Common myeloid progenitor, CD34-positive (primary cell): ENCODE data around the gene ADARB1.
"Not testable (repeated sequence)": the region's sequence is repeated elsewhere in the genome, so short reads cannot be mapped to it uniquely, and the experiment has no call there.

Experiments
- CTCF ChIA-PET: fragments of 350-600 bp; sonication (Branson Sonifier 250); formaldehyde crosslinking; loops from one replicate; lab custom pipeline; 2021; ENCODE audit warnings: antibody characterized with exemption; lab: Charles Lee
- POLR2A ChIA-PET: fragments of 350-600 bp; sonication (Branson Sonifier 250); formaldehyde crosslinking; loops from one replicate; lab custom pipeline; 2021; ENCODE audit warnings: antibody characterized with exemption; lab: Charles Lee
- DNase-seq, 3 donors: peaks; one replicate each; pipeline versions ENCODE4 v3.0.0 to v3.0.0-alpha.2; 2013
- H3K27ac ChIP-seq, 2 experiments: 1 replicate in 1 of 2; 2 replicates in 1 of 2; pipeline ENCODE4 v1.7.0; 2013; ENCODE audit warnings: inconsistent platforms in 2 of 2, low read length in 2 of 2, mild to moderate bottlenecking in 2 of 2, low read depth in 1 of 2, moderate library complexity in 1 of 2; ENCODE audit not compliant: severe bottlenecking in 2 of 2, insufficient read depth in 1 of 2, poor library complexity in 1 of 2
- H3K27me3 ChIP-seq, 5 experiments: replicated peaks in 2 of 5; 1 replicate in 3 of 5; 2 replicates in 2 of 5; pipeline versions ENCODE4 v1.6.1 to v1.7.0; 2013; ENCODE audit warnings: low read length in 4 of 5, mild to moderate bottlenecking in 2 of 5, moderate library complexity in 2 of 5, inconsistent platforms in 1 of 5; ENCODE audit not compliant: insufficient read depth in 5 of 5, control insufficient read depth in 4 of 5
- H3K36me3 ChIP-seq, 4 experiments: 1 replicate in 2 of 4; 2 replicates in 2 of 4; pipeline versions ENCODE4 v1.6.1 to v1.7.0; 2013; ENCODE audit warnings: low read length in 3 of 4, control low read depth in 1 of 4, mild to moderate bottlenecking in 1 of 4; ENCODE audit not compliant: control insufficient read depth in 4 of 4, insufficient read depth in 4 of 4
- H3K4me1 ChIP-seq, 4 experiments: 1 replicate in 3 of 4; 2 replicates in 1 of 4; pipeline versions ENCODE4 v1.6.1 to v1.7.1; 2013; ENCODE audit warnings: low read length in 3 of 4, mild to moderate bottlenecking in 3 of 4, control low read depth in 1 of 4, inconsistent platforms in 1 of 4, moderate library complexity in 1 of 4; ENCODE audit not compliant: control insufficient read depth in 4 of 4, insufficient read depth in 4 of 4; ENCODE audit errors: control extremely low read depth in 1 of 4
- H3K4me3 ChIP-seq, 7 experiments: 1 replicate in 4 of 7; 2 replicates in 3 of 7; pipeline versions ENCODE4 v1.5.1 to v1.7.0; 2013; ENCODE audit warnings: mild to moderate bottlenecking in 7 of 7, low read length in 6 of 7, moderate library complexity in 6 of 7, inconsistent platforms in 2 of 7, low read depth in 2 of 7, control low read depth in 1 of 7; ENCODE audit not compliant: insufficient read depth in 4 of 7, control insufficient read depth in 1 of 7; ENCODE audit errors: extremely low read depth in 1 of 7
- H3K9me3 ChIP-seq, 5 experiments: 1 replicate in 4 of 5; 2 replicates in 1 of 5; pipeline versions ENCODE4 v1.6.1 to v1.7.1; 2013; ENCODE audit warnings: low read length in 4 of 5, mild to moderate bottlenecking in 2 of 5, inconsistent platforms in 1 of 5, low read depth in 1 of 5, moderate library complexity in 1 of 5; ENCODE audit not compliant: control insufficient read depth in 4 of 5, insufficient read depth in 2 of 5; ENCODE audit errors: control extremely low read depth in 1 of 5
- WGBS: methylation state at CpG from one replicate; pipeline ENCODE4 v1.1.5; 2013; ENCODE audit not compliant: insufficient coverage; 5-methylcytosine and 5-hydroxymethylcytosine counted together

Gene ADARB1

DNA sequence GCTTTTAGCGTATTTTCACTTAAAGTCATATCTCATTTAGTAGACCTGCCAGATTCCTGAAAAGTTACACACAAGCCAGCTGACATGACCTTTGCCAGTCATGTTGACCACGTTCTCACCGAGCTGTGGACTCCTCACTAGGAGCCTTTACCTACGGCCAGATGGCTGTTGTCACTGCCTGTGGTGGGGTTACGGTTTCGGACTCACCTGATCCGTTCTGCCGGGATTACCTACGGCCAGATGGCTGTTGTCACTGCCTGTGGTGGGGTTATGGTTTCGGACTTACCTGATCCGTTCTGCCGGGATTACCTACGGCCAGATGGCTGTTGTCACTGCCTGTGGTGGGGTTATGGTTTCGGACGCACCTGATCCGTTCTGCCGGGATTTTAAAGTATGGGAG is 71.5 kb downstream of the ADARB1 start:
- H3K4me3 ChIP-seq, DNase-seq, H3K36me3 ChIP-seq, H3K27me3 ChIP-seq, H3K27ac ChIP-seq, H3K9me3 ChIP-seq, H3K4me1 ChIP-seq, POLR2A ChIA-PET: not testable (repeated sequence)
- CTCF ChIA-PET: interaction anchor here (1.0 kb wide), 2 partner anchors 9 to 20 kb away, joined by 3 to 4 read pairs; no protein-coding TSS in a partner anchor
- 97% methylated on average over 7 of the region's 17 CpGs for WGBS

DNA sequence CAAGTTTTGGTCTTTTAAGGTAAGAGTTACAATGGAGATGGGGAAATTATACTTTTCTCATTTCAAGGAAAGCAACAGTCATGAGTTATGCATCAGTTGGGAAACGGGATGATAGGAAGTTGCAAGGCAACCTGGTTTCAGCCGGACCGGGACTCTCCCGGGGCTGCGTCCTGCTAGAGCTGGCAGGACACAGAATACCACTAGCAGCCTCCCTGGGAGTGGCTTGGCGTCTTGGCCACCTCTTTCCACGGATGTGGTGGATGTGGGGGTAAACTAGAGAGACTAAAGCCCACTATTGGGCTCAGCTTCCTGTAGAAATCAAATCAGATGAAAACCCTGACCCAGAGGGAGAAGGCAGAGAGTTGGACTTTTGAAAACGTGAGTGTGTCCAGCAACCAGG is 71.9 kb downstream of the ADARB1 start:
- POLR2A ChIA-PET: no interaction called here
- CTCF ChIA-PET: interaction anchor here (0.6 to 9.4 kb wide), 4 partner anchors 7 to 1076 kb away, joined by 3 to 119 read pairs (median 4); no protein-coding TSS in a partner anchor
- 94% methylated on average over 5 of the region's 8 CpGs for WGBS

DNA sequence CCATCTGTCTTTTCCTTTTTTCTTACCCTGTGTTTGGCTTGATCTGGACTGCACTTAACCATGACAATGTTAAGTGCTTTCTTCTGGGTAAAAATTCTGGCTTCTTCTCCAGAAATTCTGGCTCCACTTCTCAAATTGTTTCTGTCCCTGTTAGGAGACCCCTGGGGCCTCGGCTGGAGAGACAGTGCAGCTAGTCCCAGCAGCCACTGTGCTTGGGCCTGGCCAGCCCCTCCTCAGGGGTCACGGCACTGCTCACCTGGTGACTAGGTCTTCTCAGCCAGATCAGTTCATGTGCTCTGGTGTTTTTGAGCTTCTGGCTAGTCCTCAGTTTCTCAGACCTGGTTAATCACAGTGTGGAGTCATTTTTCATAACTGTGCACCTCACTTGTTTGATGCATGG is 72.4 kb downstream of the ADARB1 start:
- H3K27ac ChIP-seq: no peak overlapping the region
- no peaks in the 10 kb centered on the region for H3K36me3 ChIP-seq
- no peaks in the 10 kb centered on the region for H3K27me3 ChIP-seq
- H3K4me1 ChIP-seq: peaks cover 0 to 7% (median 5%) of the 10 kb centered on the region in 4 experiments
- DNase-seq: no peak
- H3K4me3 ChIP-seq: no peak overlapping the region
- WGBS: 92% methylated on average over 2 of the region's 2 CpGs
- POLR2A ChIA-PET: no interaction called here
- CTCF ChIA-PET: interaction anchor here (0.6 to 9.4 kb wide), 5 partner anchors 8 to 1075 kb away, joined by 3 to 119 read pairs (median 3); no protein-coding TSS in a partner anchor
- H3K9me3 ChIP-seq: no peaks in the 10 kb centered on the region

More for the DNA sequence above, 71.9 kb downstream of the ADARB1 start:
- H3K4me3 ChIP-seq: no peak overlapping the region
- H3K27ac ChIP-seq: no peak overlapping the region
- peaks cover 0 to 2% (median under 1%) of the 10 kb centered on the region in 4 experiments for H3K4me1 ChIP-seq
- no peaks in the 10 kb centered on the region for H3K27me3 ChIP-seq
- no peak for DNase-seq
- H3K36me3 ChIP-seq: no peaks in the 10 kb centered on the region
- H3K9me3 ChIP-seq: no peaks in the 10 kb centered on the region

DNA sequence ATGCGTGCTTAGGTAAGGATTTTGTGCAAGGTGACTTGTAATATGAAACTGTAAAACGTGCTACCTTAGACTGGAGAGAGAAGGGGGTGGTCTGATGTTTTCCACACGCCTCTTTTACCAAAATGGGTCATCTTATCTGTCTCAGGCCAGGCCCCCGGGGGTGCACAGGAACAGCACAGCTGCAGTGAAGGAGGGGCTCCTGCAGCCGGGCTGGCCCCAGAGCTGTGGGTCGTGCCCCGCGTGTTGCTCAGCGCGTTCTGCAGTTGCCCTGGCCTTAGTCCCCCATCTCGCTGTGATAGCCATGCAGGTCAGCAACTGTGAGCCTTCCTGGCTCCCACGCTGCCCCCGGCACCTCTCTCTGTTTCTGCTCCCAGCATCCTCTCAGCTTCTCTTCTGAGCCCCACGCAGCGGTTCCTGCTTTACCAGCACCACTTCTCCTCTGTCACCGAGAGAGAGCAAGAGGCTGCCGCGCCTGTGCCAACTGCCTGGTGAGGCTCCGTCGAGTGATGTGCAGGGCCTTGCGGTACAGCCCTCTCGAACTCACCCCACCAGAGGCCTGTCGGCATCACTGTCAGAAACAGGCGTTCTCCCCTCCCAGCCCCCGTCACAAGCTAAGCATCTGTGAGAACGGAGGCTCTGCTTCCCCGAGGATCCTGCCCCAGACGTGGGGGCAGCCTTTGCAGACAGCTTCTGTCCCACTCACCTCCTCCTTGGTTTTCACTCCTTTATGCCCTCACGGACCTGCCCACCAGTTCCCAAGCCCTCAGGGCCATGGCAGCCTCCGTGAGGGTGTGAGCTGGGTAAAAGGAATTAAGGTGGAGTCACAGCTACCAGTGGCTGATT is 73.3 kb downstream of the ADARB1 start:
- POLR2A ChIA-PET: no interaction called here
- Histone ChIP-seq H3K4me3 (no peak overlapping the region), H3K27me3 (no peaks in the 10 kb centered on the region), H3K4me1 (peaks cover 0 to 15% (median 10%) of the 10 kb centered on the region in 4 experiments), H3K36me3 (no peaks in the 10 kb centered on the region), H3K27ac (no peak overlapping the region), H3K9me3 (no peaks in the 10 kb centered on the region)
- no peak for DNase-seq
- CTCF ChIA-PET: interaction anchor here (0.6 to 9.4 kb wide), 4 partner anchors 9 to 203 kb away, joined by 3 to 119 read pairs (median 4); no protein-coding TSS in a partner anchor
- 92% methylated on average over 28 of the region's 30 CpGs for WGBS

DNA sequence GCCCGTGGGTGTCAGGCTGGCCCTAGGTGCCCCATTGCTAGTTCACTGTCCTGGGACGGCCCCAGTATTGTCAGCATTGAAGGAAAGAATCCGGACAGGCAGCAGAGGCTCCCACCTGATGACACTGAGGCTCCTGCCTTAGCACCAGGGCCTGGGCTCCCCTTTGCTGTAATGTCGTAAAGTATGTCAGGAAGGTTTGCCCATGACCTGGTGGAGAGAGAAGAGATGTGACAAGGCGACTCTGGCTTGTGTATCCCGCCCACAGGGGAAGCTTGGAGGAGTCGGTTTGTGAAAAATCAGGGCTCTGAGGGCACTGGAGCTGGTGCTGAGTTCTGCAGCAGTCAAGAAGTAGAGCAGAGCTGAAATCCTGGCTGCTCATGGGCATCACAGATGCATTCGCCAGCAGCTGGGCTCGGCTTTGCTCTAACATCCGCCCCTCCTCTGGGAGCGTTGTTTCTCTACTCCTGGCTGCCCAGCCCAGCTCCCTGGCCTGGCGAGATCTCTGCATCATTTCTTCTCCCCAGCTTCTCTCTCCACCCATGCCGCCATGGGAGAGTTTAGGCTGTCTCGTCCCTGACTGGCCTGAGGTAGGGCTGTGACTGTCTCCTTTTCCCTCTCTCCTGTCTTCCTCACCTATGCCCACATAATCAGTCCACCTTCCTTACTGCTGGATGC is 74.1 kb downstream of the ADARB1 start:
- no peak overlapping the region for H3K27ac ChIP-seq
- H3K27me3 ChIP-seq: no peaks in the 10 kb centered on the region
- H3K4me3 ChIP-seq: no peak overlapping the region
- WGBS: 96% methylated on average over 11 of the region's 14 CpGs
- POLR2A ChIA-PET: no interaction called here
- DNase-seq: no peak
- H3K4me1 ChIP-seq: peaks cover 4 to 22% (median 16%) of the 10 kb centered on the region in 4 experiments
- no peaks in the 10 kb centered on the region for H3K9me3 ChIP-seq
- H3K36me3 ChIP-seq: no peaks in the 10 kb centered on the region
- CTCF ChIA-PET: interaction anchor here (1.7 to 9.4 kb wide), 2 partner anchors 9 to 26 kb away, joined by 3 to 119 read pairs; no protein-coding TSS in a partner anchor

DNA sequence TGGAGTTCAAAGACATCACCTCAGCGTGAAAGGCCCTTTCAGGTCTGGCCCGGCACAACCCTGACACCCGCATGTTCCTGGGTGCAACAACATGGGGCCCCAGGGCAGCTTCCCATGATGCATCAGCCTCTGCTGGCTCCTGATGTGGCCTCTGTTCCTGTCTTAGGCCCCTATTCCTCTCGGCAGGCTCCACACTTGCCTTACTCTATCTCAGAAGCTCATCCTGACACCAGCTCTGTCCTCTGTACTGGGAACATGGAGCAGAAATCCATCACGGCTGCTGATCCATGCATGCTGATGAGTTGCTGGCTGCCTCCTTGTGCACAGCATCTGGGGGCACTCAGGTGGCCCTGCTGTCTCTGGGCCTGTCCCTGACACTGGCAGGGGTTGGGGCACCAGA is 74.6 kb downstream of the ADARB1 start:
- H3K27ac ChIP-seq: no peak overlapping the region
- no peaks in the 10 kb centered on the region for H3K27me3 ChIP-seq
- WGBS: 93% methylated on average over 5 of the region's 5 CpGs
- no peaks in the 10 kb centered on the region for H3K9me3 ChIP-seq
- H3K4me1 ChIP-seq: peaks cover 4 to 28% (median 21%) of the 10 kb centered on the region in 4 experiments
- DNase-seq: no peak
- H3K4me3 ChIP-seq: no peak overlapping the region
- ChIA-PET POLR2A (no interaction called here), CTCF (interaction anchor here (9.4 kb wide), 1 partner anchor 10 kb away, joined by 119 read pairs; no protein-coding TSS in a partner anchor)
- no peaks in the 10 kb centered on the region for H3K36me3 ChIP-seq
